Stomach smooth muscle (tissue), 2 donors: ENCODE data around the gene CCM2.

ENCODE experiments used
- H3K27ac ChIP-seq: one replicate; pipeline ENCODE4 v1.7.0; 2013; ENCODE audit warnings: mild to moderate bottlenecking, low read length, inconsistent platforms
- H3K27me3 ChIP-seq, 2 donors: one replicate each; pipeline ENCODE4 v1.7.0; 2013; ENCODE audit warnings: low read length in 2 of 2; ENCODE audit not compliant: insufficient read depth in 2 of 2, control insufficient read depth in 1 of 2
- H3K36me3 ChIP-seq, 2 donors: one replicate each; pipeline ENCODE4 v1.7.0; 2013; ENCODE audit warnings: low read length in 2 of 2; ENCODE audit not compliant: control insufficient read depth in 2 of 2, insufficient read depth in 2 of 2
- H3K4me1 ChIP-seq: one replicate; pipeline ENCODE4 v1.7.0; 2013; ENCODE audit warnings: low read length; ENCODE audit not compliant: control insufficient read depth, insufficient read depth
- H3K4me3 ChIP-seq, 2 donors: one replicate each; pipeline ENCODE4 v1.7.0; 2013; ENCODE audit warnings: low read length in 2 of 2
- H3K9ac ChIP-seq, 2 donors: one replicate each; pipeline ENCODE4 v1.7.0; 2013; ENCODE audit warnings: low read length in 2 of 2, mild to moderate bottlenecking in 1 of 2
- H3K9me3 ChIP-seq, 2 donors: one replicate each; pipeline ENCODE4 v1.7.0; 2013; ENCODE audit warnings: low read length in 2 of 2; ENCODE audit not compliant: control insufficient read depth in 2 of 2
- donor health status: healthy.
- donor health status: Pancreatic carcinoma.

Gene CCM2

GRCh38 chr7:44976746-44977196 lies 23.2 kb upstream of the CCM2 start:
- H3K4me3 ChIP-seq, result no peak overlapping the region
- no peaks in the 10 kb centered on the region for H3K27me3 ChIP-seq
- no peak overlapping the region for H3K27ac ChIP-seq
- H3K36me3 ChIP-seq, result peaks cover 0 to 4% of the 10 kb centered on the region in 2 donors
- no peak overlapping the region for H3K9ac ChIP-seq
- H3K9me3 ChIP-seq, result no peaks in the 10 kb centered on the region
- H3K4me1 ChIP-seq, result peaks cover 3% of the 10 kb centered on the region

- H3K9ac ChIP-seq, result no peak overlapping the region
- peak overlapping the region in 1 of 2 donors; percentile 15 for H3K4me3 ChIP-seq
- no peak overlapping the region for H3K27ac ChIP-seq
Measured at GRCh38 chr7:44977304-44977958, 22.6 kb upstream of the CCM2 start.

GRCh38 chr7:44977959-44978335 lies 22.1 kb upstream of the CCM2 start:
- Histone ChIP-seq H3K9me3 (no peaks in the 10 kb centered on the region), H3K27ac (no peak overlapping the region), H3K36me3 (peaks cover 5 to 10% of the 10 kb centered on the region in 2 donors), H3K9ac (no peak overlapping the region), H3K27me3 (no peaks in the 10 kb centered on the region), H3K4me1 (peaks cover 3% of the 10 kb centered on the region), H3K4me3 (peak overlapping the region in 1 of 2 donors; percentile 15)

More at GRCh38 chr7:44977304-44977958, 22.6 kb upstream of the CCM2 start:
- Histone ChIP-seq H3K27me3 (no peaks in the 10 kb centered on the region), H3K9me3 (no peaks in the 10 kb centered on the region), H3K4me1 (peaks cover 3% of the 10 kb centered on the region), H3K36me3 (peaks cover 0 to 5% of the 10 kb centered on the region in 2 donors)

- no peaks in the 10 kb centered on the region for H3K9me3 ChIP-seq
- no peaks in the 10 kb centered on the region for H3K27me3 ChIP-seq
- peaks cover 3% of the 10 kb centered on the region for H3K4me1 ChIP-seq
- no peak within 1 kb of the TSS for H3K9ac ChIP-seq
- peaks cover 9 to 18% of the 10 kb centered on the region in 2 donors for H3K36me3 ChIP-seq
- H3K4me3 ChIP-seq, result peak within 1 kb of the TSS in 1 of 2 donors; percentile 15
- no peak within 1 kb of the TSS for H3K27ac ChIP-seq
Measured at GRCh38 chr7:44978511-44979366, 21.3 kb upstream of the CCM2 start, which contains the start of gene MYO1G. Gene MYO1G (minus strand): TSS chr7:44979015. CDS start chr7:44978961, 54 bp downstream.

- Histone ChIP-seq H3K4me1 (peaks cover 7% of the 10 kb centered on the region), H3K9me3 (no peaks in the 10 kb centered on the region), H3K36me3 (peaks cover 13 to 28% of the 10 kb centered on the region in 2 donors), H3K4me3 (no peak overlapping the region), H3K27me3 (no peaks in the 10 kb centered on the region), H3K9ac (no peak overlapping the region), H3K27ac (no peak overlapping the region)
Measured at GRCh38 chr7:44979481-44980392, 20.3 kb upstream of the CCM2 start.

GRCh38 chr7:44980393-44981034 lies 19.5 kb upstream of the CCM2 start:
- Histone ChIP-seq H3K9ac (no peak overlapping the region), H3K4me1 (peaks cover 9% of the 10 kb centered on the region), H3K4me3 (no peak overlapping the region), H3K27me3 (no peaks in the 10 kb centered on the region), H3K36me3 (peaks cover 13 to 33% of the 10 kb centered on the region in 2 donors), H3K9me3 (no peaks in the 10 kb centered on the region), H3K27ac (no peak overlapping the region)

- Histone ChIP-seq H3K4me3 (no peak overlapping the region), H3K27ac (no peak overlapping the region), H3K9ac (no peak overlapping the region), H3K4me1 (peaks cover 13% of the 10 kb centered on the region), H3K9me3 (no peaks in the 10 kb centered on the region), H3K27me3 (no peaks in the 10 kb centered on the region), H3K36me3 (peaks cover 13 to 35% of the 10 kb centered on the region in 2 donors)
Measured at GRCh38 chr7:44981035-44981706, 18.8 kb upstream of the CCM2 start.

- Histone ChIP-seq H3K27me3 (no peaks in the 10 kb centered on the region), H3K4me3 (no peak overlapping the region), H3K36me3 (peaks cover 13 to 35% of the 10 kb centered on the region in 2 donors), H3K9ac (no peak overlapping the region), H3K27ac (no peak overlapping the region), H3K9me3 (no peaks in the 10 kb centered on the region), H3K4me1 (peaks cover 14% of the 10 kb centered on the region)
Measured at GRCh38 chr7:44982535-44982923, 17.5 kb upstream of the CCM2 start.

GRCh38 chr7:44982970-44983369 lies 17.0 kb upstream of the CCM2 start:
- Histone ChIP-seq H3K4me1 (peaks cover 14% of the 10 kb centered on the region), H3K27ac (no peak overlapping the region), H3K9me3 (no peaks in the 10 kb centered on the region), H3K9ac (no peak overlapping the region), H3K36me3 (peaks cover 13 to 35% of the 10 kb centered on the region in 2 donors), H3K27me3 (no peaks in the 10 kb centered on the region), H3K4me3 (no peak overlapping the region)
